Stimulated activated CD4-positive, alpha-beta T cell treated with anti-CD3 and anti-CD28 coated beads, Interleukin-15, amount 100 ng/mL, for 1 hour (primary cell): ENCODE measurements around the gene MEF2C.

Experiments
- DNase-seq, 2 donors: peaks; one replicate each; pipeline ENCODE4 v3.0.0-alpha.2; 2020; ENCODE audit warnings: low read depth in 1 of 2, low spot score in 1 of 2

Gene MEF2C

DNA sequence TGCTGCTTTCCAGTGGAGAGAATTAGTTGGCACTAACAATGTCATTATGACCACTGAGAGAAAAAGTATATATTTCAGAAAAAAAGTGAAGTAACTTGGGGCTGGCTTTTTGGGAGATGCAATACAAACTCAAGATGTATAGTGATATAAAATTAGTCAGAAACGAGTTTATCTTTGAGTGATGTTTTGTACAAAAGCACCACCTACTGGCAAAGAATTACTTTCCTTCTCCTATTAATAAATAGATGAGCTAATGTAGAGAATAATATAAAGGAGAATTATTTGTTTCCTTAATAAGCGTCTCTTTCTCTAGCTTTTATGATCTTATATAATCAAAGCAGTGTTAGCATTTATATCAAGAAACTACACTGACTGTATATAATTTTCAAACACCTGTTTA is 158.8 kb downstream of the MEF2C start:
- no peak for DNase-seq

DNA sequence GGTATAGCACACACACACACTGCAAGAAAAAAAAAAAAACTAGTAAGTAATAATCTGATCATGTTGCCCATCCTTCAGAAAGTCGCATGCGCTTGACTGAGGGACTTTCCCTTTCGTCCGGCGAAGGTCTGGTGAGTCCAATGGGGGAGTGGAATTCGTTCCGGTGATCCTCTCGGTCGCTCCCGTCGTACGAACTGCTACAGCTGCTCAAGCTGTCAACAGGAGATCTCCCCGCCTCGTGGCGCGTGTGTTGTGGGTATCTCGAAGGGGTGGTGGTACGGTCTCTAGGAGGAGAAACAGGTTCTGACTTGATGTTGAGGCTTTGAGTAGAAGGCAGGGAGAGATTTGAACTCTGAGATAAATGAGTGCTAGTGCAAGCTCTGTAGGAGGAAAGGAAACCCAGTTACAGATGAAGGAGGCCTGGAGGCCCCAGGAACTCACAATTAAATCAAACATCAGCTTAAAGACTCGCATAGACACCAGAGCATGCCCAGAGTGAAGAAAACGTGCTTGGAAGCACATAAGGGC is 160.4 kb downstream of the MEF2C start:
- no peak for DNase-seq

DNA sequence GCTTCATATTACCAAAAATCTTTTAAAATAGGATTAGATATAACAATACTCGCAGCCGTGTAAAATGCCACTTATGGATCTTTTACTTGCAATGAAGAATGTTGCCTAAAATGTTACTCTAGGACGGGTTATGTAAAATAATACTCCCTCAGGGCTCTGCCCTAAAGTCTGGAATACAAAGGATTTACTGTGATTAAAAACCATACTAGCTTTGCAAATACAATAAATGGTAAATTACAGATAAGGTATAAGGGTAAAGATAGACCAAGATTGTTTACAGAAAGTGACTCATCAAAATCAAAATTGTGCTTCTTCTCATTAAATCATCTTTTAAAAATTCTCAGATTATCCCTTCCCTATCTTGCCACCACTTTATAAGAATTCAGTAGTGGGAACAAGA is 163.6 kb downstream of the MEF2C start:
- DNase-seq, result no peak

DNA sequence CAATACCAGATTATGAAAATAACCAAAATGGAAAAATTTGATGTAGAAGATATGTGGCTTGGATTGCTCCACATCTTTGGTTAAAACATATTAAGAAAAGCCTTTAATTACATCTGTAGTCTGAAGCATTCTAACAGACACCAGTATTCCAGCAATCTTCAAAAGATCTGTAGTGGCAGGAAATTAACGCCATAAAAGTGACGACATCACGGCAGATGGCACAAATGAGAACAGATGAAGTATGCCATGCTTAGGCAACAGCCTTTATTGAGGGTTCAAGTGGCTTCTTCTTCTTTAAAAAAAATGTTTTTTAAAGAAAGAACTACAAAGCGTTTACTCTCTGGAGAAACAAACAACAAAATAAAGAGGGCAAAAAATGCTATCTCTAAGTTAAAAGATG is 164.2 kb downstream of the MEF2C start:
- DNase-seq, result no peak

DNA sequence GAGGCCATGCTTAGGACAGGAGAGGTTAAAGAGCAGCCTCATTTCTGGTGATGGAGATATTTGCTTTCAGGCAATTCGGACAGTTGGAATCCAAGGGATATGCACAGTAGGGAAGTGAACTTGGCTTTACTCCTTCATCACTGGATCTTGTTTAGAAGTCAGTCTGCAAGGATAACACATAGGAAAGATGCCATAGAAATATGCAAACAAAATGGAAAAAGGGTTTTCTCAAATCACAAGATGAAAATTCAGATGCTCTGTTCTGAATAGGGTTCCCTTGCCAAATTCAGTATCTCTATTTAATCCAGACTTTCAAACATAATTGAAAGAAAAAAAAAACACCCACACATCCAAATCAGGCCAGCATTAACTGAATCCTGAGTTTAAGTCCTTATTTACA is 166.9 kb downstream of the MEF2C start:
- no peak for DNase-seq

DNA sequence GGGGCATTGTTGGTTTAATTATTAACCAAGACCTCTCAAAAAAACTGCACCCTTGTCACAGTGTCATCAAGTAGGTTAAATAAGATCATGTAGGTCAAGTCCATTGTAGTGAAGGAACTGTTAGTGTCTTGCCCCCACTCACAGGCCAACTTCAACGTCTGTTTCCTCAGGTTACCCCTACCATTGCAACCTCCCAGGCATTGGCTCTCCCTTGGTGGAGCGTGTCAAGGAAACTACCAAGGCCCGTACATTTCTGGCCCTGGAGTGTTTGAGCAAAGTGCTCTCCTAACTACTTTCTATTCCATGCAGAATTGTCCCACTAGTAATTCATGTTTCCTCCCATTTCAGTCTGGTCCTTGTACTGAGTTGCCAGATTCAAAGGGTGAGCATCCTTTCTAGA is 167.5 kb downstream of the MEF2C start:
- DNase-seq, result no peak

DNA sequence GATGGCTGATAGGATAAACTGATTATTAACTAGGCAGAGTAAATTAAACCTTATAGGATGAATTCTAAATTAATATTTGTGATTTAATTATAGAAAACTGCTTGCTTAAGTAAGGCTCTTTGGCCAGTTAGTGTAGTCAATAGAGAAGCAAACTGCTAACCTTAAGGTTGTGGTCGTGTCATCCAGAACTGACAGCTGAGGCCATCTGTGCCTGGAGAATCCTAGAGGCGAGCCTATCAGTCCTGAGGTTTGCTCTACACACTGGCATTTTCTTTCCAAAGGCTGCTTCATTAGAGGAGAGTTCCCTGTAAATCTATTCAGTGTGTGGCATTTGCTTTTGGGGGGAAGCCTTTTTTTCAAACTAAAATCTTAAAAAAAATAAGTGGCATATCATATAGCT is 169.2 kb downstream of the MEF2C start:
- no peak for DNase-seq

DNA sequence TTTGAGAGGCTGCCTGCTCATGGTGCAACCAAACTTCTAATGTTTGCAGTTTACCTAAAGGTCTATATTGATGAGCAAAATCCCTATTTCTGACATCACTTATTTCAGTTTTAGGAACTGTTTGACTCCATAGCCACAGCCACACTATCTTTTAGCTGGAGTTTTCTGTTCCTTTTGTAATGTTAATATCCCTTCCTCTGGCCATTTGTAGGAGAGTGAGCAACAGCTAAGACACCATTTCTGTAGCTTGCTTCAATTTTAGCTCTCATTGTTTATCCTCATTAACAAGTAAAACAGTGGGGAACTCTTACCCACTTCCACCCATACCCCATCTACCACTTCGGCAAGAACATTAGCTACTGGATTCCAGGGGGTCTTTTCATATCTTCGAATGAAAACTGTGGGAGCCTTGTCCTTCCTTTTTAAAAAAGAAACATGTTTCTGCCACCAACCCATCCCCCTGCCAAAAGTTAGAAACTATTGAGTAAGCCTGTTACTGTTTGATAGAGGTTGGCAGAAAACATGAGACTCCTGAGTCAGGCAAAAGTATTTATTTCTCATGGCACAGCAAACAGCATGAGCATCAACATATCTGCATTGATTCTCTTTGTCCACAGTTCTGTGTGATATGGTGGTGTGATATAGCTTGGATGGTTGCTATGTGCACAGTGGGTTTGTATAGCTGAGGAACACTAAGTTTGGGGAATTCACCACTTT is 174.1 kb downstream of the MEF2C start:
- DNase-seq, result no peak

DNA sequence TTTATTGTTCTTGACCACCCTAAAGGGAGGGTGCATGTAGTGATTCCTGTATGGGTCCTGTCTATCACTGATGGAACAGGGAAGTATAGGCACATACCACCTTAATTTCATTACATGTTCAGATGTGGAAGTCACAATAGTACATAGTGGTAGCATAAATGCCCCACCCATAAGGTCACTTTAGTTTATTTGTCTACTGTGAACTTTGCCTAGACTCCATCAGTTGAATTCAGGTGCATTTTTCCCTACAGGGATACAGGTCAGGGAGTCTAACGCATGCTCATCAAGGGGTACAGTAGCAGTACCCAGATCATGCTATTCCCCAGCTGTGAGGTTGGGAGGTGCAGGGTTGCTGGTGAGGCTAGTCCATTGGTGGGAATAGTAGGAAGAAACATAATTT is 175.0 kb downstream of the MEF2C start:
- DNase-seq, result no peak

DNA sequence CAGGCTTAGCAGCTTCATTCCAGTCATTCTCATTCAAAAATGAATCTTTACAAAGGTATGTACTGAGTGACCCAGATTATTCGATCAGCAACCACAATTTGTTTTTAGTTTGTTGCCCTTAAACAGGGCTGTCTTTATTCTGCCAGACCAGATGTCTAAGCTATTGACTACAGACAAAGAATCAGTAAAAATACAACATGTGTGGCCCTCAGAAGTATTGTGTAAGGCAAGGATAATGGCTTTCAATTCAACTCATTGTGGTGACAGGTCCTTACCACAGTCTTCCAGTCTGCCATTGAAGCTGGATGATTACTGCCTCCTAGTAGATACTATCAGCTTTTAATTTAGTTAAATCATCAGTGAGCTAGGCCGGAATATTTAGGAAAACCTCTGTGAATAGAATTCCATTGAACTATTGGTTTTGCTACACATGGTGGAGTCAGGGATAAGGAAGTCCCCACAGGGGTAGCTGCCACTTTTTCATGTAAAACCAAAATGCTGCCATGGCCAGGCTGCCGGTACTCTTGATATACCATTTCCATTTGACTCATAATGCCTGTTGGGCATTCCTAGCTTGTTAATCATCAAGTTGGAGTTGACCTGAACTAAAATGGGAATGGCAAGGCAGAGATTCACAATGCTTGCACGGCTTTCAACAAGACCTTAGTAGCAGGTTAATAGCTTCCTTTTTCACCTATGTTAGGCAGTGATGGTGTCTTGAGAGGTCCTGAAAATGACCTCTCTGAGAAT is 175.6 kb downstream of the MEF2C start:
- no peak for DNase-seq

DNA sequence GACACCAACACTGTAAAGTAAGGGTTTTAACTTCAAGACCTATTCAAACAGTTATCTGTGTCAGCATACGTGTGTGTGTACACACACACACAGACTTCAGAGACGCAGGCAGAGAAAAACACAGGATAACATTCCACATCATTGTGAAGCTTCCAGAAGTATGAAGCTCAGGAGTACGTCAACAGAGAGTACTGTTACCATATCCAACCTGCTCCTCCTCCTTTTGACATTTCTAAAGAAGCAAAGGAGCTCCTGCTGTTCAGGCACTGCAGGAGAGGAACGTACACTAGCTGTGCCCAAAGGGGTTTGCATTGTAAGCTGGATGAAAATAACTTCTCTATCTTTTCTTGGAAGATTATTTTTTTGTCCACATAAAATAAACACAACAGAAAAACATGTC is 180.7 kb downstream of the MEF2C start:
- no peak for DNase-seq

DNA sequence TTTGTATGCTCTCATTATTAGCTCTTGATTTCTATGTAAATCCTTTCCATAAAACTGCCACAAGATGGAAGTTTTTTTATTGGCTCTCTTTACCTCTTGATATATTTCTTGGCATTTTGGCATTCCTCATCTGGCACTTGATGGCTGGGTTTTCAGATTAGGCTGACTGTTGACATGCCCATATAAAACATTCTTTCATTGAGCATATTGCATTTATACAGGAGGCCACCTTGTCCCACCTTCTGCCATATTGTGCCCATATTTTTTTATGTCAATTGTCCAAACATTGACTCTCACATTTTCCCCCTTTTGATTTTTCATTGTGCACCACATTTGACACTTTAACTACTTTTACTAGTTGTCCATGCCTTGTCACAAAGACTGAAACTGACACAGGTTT is 182.9 kb downstream of the MEF2C start:
- no peak for DNase-seq

DNA sequence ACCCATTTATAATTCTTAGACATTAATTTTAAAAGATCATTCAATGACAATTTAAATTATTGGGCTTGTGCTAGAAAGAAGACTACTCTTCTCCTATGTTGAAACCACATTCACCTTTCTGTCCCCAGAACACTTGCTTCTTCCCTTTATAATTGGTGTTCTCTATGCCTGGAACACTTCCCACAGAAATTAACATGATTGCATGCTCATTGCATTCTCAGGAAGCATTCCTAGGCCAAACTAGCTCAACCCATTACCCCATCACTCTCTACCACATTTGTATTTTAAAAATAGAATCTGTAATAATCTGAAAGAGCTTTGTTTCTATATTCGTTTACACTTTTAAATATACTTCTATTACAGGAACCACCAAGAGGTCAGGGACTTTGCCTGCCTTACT is 184.7 kb downstream of the MEF2C start:
- DNase-seq, result no peak

DNA sequence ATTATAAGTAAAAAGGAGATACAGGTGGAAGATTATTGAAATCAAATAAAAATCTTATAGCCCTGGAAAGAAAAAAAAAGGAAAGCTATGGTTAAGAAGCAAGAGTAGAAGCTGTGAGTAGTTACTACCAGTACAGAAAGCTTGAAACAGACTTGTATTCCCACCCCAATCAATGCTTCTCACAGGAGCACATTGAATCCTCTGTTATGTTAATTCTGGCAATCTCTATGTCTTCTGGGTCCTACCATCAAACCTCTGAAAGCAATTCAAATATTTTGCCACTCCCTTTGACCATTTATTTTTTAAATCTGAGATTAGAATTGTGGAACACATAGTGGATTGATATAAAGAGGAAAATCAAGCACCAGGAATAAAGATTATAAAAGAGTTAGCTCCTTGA is 186.5 kb downstream of the MEF2C start:
- DNase-seq, result no peak

DNA sequence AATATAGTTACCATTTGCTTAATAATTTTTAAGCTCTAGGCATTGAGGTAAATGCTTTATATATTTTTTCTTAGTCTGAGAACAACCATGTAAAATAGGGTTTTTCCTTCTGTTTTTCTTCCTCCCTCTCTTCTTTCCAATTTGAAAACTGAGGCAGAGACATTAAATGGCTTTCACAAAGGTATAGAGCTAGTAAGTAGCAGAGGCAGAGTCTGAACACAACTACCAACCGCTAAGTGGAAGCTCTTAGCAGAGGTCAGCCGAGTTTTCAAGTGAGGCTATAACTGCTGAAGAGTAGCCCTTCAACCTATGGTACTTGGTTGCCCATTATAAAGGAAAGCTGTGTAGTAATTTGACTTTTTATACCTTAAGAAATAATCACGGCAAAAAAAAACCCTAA is 187.1 kb downstream of the MEF2C start:
- no peak for DNase-seq

DNA sequence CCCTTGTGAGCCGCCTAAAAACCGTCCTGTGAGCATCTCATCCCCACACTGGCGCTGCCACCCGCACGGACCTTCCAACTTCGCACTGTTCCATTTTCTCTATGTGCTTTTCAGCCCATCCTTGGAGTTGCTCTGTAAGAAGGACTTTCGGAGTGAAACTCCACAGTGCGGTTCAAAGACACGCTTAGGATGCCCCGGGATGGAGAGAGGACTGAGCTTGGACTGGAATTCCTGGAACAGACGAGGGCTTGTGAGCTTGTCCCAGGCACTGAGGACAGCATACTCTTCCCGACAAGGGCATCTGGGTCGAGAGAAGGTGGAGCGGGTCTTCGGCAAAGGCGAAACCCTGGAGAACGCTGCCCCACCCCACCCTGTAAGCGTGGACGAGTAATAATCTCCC is 187.8 kb downstream of the MEF2C start:
- no peak for DNase-seq

DNA sequence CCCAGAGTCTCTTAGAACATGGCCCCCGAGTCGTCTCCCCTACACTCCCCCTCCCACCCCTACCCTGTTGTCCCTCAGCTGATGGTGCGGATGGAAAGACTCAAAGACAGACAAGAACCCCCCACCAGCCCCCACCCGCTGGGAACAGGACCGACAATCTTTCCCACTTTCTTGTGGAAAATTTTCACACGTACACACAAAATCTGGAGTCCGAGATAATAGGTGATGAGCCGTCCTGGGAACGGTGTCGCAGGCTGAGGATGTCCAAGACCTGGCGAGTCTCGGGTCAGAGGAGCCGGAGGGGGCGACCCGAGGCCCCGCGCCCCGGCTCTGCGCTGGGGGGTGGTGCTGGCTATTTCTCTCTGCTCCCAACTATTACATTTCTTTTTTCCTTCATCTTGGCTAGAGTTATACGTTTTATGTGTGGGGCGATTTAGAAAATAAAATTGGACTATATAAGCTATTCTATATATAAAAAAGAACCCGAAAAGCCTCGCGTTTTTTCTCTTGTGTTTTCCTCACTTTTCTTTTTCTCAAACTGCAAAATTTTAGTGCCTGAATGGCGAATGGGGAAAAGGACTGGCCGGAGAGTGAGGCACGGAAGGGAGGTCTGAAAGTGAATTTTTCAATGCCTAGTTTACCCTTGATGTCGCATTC is 188.8 kb downstream of the MEF2C start:
- DNase-seq, result no peak

DNA sequence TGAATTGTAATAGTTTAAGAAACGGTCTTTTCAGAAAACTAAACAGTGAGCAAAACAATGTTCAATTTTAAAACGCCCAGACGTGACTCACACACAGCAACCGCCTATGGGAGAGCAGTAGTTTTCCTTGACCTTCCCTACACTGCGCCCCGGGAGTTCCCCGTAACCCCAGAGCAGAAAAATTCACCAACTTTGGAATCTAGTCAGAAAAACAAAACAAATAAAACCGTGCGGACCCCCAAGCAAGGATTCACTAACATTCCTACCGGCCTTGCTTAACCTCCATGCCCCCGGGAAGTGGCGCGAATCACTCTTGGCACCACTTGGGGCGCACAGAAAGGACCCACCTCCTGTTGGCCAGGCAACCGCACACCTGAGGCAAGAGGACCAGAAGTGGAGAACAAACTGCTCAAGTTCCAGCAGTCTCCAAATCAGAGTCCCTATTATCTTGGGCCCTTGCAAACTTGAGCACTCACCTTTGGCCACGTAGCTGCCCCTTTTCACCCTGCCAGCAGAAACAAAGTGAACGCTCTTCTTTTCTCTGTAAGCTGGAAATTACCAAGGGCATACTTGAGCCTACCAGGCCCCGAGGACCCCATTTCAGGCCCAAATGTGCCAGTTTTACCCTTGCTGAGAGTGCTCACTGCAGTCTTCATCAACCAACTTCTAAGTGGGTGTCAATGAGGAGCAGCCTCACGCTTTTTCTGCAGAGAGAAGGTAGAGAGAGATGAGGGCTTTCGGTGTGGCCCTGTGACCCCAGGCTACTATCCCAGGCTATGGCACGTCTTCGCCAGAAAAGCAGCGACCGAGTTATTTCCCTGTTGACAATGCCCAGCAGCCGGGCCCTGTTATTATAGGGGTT is 189.7 kb downstream of the MEF2C start:
- DNase-seq, result no peak

DNA sequence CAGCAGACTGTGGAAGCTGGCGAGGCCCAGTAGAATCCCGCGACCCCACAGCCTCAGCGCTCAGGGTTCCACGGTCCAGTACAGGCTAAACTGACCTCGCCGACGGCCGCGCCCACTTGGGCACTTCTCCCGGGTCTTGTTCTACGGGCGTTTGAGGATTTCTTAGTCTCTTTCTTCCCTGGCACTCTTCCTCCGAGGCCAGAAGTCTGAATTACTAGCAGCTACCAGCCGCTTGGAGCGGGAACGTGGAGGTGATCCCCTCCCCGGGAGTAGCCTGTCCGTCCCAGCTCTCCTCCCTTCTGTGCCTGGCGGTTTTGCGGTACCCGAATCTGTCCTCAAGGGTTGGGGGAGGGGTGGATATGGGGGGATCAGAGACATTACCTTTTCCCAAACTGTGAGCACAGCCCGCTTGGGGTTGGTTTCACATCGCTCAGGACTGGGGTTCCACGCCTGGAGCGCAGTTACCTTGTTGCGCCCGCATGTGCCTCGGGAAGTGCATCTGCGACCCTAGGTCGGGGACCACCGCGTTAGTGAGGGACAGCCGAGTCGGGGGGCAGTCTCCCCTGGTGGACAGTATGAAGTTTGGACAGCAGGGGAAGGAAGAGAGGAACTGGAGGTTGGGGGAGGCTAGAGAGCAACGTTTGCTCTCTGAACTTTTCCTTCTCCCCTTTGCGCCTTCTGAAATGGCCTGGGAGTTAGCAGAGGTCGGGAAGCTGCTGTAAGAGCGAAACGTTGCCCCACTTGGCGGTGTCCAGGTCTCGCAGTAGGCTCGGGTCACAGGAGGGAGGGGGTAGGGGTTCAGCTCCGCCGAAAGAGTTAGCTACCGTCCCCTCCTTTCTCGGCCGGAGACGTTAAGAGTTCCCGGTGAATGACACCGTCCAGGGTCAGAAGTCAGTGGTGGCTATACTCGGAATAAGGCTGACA is 190.8 kb downstream of the MEF2C start:
- no peak for DNase-seq

DNA sequence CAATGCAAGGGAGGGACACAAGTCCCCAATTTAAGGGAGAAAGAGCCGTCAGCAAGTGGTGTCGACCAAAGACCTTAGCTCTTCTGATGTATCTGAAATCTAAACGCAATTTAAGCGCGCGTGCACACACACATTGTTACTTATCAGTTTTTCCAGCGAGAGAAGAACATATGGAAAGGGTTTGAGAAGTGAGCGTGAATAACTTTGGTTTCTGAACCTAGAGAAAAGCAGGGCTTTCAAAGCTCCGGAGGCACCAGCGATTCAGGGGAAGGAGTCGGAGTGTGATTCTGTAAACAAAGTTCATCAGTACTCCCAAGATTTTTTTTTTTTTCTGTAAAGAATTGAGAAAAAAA is 191.8 kb downstream of the MEF2C start:
- no peak for DNase-seq
